HG02973 (cell line): Measurements from ENCODE around the gene CDC45.

ENCODE experiments used
- ATAC-seq: cut with Tn5 transposase; IDR thresholded peaks from one replicate; pipeline ENCODE4 v1.9.1; 2021; ENCODE audit warnings: moderate library complexity; ENCODE audit not compliant: unreplicated experiment

The CDC45 gene

DNA sequence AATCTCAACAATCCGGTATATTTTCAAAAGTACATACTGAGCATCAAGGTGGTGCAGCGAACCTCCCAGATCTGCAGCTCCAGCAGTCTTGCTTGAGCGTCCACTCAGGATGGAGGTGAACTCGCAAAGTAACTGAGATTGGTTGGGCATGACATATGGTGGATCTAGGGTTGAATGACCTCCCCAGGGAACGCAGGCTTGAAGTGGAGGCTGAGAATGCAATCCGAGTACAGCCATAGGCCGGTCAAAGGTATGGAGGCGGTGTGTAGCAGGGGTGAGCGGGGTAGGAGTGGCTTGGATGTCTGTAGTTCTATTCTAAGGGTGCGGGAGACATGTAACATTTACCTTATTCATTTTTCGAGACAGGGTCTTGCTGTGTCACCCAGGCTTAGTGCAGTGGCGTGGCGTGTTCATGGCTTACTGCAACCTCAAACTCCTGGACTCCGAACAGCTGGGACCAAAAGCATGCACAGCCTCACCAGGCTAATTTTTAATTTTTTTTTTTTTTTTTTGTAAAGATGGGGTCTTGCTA is 31.6 kb upstream of the CDC45 start:
- ATAC-seq: no peak

DNA sequence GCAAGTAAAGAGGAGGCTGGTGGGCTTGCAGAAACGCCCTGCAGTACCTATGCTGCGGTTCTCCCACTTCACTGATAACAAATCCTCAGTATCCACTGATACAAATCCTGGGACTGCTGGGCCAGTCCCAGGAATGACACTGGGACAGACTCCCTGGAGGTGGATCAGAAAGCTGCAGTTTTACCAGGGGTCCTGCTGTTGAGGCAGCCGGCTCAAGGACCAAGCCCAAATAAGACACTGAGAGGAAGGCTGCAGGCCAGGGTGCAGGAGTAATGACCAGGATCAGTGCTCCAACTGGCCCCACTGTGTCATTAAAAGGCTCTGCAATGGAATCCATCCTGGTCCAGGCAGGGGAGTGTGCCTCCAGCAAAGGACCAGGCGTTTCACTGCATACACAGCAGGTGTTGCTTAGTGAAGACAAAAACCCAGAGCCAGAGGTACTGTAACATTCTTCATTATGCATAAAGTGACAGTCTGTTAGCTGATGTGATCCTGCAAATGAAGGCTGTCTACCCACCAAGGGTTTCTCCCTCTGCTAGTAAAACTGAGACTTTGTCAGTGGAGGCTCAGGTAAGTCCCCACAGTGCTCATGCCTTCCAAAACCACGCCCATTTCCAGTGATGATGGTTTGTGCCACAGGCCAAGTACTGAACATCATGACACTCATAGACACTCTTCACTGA is 30.8 kb upstream of the CDC45 start:
- no peak for ATAC-seq

DNA sequence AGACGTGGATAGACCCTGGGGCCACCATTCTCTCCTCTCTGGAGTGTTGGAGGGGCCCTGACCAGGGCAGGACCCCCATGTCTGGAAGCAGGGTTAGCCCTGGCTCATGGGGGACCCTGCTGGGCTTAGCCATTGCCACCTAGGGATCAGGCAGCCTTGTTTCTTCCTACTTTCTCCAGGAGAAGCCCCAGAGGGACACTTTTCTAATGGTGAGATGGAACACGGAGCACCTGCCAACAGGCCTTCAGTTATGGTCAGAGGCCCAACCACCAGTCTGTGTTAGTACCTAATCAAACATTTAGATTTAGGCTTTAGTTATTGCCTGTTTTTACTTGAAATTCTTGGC is 30.3 kb upstream of the CDC45 start:
- ATAC-seq: no peak

DNA sequence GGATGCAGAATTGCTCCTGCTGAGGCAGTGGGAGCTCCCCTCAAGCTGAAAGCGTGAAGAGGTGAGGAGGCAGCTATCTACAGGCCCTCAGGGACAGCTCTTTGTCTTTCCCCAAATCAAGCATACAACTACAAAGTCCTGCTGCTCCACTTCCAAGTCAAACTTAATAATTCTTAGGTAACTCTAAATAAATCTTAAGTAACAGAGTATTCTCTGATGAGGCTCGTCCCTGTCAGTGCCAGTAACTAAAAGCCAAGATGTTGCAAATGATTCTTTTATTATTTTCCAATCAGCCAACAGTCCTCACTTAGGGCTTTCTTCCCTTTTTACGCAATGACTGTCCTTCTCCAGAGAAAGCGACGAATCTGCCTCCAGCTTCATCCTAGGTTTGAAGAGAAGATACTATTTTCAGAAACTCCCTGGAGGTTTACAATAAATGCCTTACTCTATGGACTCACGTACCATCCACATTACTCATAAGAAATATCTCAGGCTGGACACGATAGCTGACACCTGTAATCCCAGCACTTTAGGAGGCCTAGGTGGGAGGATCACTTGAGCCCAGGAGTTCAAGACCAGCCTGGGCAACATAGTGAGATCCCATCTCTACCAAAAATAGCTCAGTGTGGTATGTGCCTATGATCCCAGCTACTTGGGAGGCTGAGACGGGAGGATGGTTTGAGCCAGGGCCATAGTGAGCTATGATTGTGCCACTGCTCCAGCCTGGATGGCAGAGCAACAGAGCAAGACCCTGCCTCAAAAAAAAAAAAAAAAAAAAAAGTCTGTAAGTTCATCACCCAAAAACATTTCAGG is 29.2 kb upstream of the CDC45 start:
- no peak for ATAC-seq

DNA sequence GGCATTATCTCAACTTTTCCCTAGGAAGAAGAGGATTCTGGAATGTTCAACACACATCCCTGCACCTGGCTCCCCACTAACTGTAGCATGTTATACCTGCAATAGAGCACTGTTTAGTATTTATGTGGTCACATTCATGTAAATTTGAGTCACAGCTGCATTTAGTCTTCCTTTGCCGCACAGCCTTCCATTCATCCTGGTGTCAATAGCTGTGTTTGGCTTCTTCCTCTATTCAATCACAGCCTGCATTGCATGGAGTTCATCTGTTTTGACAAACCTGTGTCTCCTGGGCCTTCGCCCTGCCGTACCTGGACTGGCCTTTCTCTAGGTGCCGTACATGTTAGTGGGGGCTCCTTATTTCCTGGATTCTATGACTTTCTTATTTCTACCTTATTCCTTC is 28.1 kb upstream of the CDC45 start:
- no peak for ATAC-seq

DNA sequence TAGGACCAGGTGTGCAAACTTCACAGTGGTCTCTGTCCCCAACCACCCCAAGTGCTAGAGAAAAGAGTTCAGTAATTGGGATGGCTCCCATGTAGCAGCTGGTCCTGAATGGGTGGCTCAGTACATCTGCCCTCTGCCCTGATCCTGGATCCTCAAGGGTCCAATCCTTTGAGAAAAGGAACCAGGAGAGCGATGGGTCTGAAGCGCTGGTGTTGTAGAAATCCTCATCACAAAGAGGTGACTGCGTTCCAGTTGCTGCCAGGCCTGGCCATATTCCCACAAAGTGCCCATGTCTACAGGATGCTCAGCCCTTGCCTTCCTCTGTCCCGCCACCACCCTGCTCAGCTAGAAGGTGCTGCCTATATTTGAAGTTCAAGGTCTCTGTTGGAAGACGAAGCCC is 26.0 kb upstream of the CDC45 start:
- no peak for ATAC-seq

DNA sequence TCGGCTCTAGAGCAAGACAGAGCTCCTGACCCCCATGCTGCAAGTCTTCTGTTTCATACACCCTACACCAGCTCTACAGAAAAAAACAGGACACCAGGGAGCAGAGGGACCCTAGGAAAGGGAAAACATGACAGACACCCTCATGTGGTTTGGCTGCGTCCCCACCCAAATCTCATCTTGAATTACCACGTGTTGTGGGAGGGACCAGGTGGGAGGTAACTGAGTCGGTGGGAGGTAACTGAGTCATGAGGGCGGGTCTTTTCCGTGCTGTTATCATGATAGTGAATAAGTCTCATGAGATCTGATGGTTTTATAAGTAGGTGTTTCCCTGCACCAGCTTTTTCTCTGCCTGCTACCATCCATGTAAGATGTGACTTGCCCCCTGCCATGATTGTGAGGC is 25.6 kb upstream of the CDC45 start:
- no peak for ATAC-seq

DNA sequence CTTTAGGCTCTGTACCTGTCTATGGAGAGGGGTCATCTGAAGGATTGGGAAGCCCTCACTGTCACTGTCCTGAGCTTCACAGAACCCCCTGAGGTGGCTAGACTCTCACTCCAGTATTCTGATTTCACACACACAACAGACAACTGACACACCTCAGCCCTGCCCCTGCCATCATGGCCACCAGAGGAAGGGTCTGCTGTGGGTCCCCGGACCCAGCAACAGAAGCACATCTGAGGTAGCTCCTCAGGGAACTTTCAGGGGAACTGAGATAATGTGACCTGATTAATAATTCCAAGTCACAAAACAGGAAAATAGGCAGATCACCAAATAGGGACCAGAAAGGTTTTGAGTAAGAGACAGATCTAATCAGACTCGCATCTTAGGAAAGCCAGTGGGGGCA is 24.7 kb upstream of the CDC45 start:
- ATAC-seq: no peak

DNA sequence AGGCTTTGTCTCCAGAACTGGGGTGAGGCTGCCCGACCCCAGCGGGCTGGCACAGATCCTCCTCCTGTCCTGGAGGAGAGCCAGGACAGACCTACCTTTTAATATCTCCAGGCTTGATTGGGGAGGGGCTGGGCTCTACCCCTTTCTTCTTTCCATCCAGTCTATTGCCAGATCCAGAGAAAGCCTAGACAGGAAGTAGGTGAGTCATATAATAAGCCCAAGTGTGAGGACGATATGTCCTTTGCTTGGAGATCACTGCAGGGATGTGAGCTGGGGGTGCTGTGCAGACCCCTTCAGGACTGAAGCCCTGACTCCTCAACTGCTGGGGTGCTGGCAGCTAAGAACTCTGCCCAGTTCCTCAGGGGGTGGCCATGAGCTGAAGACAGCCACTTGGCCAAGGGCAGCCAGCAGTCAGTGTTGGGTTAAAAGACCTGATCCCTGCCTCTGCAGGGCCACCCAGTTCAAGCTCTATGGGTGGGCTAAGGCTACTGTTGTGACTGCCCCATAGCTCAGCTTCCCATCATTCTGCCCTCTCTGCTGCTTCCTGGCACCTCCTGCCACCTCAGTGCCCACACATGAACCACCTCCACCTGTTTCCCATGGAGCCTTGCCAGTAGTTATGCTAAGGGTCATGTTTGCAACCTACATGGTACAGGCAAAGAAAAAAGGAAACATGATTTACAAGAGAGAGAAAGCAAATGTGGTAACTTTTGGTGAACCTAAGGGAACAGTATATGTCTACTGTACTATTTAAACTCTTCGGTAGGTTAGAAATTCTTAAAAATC is 23.9 kb upstream of the CDC45 start:
- no peak for ATAC-seq

DNA sequence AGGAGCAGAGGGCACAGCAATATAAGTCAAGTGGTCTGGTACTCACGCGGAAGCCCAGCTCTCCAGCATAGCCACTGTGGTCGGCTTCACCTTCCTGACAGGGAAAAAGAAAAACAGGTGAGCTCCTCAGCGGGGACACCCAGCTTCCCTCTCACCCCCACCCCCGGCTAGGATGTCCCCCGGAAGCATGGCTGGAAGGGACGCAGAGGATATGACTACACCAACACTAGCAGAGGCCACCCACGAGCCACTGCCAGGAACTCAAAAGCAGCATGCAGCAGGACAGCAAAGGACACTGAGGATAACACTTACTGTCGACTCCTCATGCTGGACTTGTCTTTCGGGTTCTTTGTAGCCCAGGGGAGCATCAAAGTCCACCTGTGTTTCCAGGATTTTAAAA is 23.2 kb upstream of the CDC45 start:
- ATAC-seq: no peak

DNA sequence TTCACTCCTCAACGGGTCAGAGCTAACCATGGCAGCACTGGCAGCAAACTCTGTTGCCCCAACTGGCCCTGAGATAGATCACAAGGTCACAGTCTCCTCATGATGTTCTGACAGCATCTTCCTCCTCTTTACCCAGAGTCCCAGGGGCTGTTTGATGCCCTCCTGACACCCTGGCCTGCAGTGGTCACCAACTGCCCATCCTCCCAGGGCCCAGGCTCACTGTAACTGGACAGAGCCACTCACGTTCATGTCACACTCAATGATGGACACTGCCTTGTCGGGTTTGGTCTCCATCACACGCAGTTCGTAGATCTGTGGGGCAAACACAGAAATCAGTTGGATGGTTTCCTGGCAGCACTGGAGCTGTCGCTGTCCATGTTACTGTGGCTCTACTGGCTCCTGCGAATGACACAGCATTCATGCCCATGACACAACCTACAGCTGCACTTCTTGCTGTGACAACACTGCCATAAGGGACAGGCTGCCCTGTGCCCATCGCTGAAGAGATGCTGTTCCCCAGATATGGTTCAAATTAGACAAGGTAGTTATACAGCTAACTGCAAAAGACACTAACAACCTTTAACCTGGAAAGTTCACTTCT is 21.8 kb upstream of the CDC45 start:
- ATAC-seq: no peak

DNA sequence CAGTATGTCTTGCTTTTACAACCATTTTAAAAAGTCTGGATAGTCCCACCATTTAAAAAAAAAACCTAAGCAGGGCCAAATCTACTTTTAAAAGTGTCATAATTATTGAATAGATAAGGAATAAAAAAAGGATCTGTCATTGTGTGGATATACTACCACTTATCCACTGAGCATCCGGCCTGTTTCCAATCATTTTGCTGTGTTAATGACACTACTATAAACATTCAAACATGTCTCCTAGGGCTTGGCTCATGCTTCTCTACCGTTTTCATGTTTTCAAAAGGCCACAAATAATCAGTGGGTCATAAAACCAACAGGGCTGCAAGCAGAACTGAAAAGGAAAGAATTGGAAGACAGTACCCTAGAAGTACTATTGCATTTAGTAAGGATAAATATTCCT is 19.7 kb upstream of the CDC45 start:
- no peak for ATAC-seq

DNA sequence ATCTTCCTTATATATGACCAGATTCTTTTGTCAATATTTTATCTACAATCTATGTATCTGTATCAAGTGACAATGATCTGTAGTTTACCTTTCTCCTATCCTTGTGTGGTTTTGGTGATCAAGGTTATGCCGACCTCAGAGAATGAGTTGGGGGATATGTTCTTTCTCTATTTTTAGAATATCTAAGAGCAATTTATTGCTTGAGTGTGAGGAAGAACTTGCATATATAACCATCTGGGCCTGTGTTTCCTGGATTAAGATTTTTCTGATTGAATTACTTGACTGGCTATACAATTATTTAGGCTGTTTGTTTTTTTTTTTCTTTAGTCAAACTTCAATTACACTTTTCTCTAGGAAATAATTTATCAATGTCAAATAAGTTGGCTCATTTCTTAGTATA is 18.2 kb upstream of the CDC45 start:
- ATAC-seq: no peak

DNA sequence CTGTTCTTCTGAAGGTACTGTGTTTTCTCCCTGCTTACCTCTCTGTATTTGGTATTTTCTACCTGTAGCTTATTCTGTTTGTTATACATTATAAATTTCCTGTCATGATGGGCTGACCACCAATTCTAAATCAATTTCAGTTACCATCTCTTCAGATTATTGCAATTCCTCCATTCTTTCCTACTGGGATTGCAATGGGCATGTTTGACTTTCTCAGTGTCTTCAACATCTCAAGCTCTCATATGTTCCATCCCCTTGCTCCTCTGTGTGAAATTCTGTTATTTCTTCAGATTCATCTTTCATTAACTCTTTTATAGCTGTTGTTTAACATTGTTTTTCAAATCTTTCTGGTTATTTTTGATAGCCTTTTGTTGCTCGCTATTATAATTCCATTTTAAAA is 16.7 kb upstream of the CDC45 start:
- ATAC-seq: no peak

DNA sequence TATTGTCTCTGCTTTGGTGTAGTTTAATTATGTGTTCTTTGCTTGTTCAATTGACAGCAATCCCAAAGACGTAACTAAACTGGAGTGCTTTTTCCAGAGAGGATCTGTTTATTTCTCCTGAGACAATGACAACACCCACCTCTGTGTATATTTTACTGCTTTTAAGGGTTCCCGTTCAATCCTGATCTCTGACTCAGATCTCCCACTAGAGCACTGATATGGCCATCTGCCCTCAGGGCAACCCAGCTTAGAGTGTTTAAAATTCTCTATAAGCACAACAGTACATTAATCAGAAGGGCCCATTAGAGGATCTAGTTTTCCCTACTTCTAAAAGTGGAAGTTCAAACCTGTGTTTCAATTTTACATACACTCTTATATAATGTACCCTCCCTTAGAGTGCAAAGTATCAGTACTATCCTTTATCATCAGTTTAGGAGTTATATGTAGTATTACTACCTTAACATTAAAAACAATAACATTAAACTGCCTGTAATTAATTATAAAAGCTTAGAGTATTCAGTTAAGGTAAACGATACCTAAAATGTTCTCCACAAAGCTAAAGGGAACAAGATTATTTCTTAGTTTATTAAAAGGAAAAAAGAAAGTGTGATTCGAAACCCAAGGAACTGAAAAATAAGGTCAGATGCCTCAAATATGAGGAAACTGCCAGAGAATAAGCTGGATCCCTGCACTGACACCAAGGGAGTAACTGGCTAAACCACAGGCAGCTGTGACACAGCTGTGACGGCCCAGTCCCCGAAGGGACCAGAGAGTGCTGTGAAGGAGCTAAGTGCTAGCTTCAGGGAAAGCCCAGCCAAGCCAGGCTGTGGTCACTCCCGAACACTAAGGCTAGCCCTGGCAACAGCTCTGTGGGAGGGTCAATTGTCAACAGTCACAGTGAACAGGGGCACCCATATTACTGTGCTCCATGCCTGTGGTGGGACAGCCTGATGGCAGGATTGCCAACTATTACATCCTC is 15.9 kb upstream of the CDC45 start:
- ATAC-seq: no peak

DNA sequence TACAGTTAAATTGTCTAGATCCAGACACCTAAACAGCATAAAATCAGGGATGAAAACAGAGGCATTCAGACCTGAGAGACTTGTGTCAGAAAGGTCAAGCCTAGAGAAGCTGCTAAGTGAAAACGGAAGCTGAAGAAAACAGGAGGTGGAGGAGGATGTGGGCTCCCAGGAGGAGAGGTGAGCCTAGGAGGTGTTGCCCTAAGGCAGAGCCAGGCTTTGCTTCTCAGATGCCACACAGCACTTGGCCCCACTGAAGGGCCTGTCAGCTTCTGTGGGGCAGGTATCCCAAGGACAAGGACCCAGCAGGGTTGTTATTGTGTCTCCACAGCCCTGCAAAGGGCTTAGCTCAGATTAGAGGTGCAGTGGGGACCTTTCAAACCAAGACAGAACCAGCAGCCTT is 15.2 kb upstream of the CDC45 start:
- ATAC-seq: no peak

DNA sequence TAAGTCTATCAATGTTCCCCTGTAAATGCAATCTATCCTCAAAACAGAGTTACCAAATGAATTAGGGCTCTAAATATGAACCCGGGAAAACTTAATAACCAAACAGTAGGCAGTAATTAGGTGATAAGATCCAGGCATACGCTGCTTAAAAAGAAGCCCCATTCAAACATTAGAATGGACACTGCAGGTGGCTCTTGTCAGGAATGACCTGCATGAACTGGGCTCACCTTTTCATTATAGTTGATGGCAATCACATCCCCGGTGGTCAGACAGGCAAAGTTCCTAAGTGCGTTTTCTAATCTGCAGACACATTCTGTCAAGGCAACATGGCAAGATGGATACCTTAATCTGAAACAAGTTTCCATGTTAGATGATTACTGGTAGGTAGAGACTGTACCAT is 14.7 kb upstream of the CDC45 start:
- no peak for ATAC-seq

DNA sequence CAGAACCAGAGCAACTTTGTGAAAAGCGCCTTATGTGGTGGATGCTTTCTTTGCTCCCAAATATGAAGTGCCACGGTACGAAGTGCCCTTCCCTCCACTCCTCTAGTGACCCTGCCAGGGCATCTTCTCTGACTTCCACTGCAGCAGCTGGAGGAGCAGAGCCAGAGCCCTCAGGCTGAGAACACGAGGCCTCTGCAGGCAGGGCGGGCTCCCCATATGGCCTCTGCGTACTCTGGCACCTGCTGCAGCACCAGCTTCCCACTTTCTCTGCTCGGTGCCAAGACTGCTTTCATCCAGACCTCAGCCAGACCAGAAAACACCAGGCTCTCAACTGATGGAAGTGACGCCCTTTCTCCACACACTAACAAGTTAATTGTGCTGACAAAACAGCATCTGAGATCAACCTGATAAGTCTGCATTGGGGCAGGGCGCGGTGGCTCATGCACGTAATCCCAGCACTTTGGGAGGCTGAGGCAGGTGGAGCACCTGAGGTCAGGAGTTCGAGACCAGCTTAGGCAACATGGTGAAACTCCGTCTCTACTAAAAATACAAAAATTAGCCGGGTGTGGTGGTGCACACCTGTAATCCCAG is 13.5 kb upstream of the CDC45 start:
- no peak for ATAC-seq

DNA sequence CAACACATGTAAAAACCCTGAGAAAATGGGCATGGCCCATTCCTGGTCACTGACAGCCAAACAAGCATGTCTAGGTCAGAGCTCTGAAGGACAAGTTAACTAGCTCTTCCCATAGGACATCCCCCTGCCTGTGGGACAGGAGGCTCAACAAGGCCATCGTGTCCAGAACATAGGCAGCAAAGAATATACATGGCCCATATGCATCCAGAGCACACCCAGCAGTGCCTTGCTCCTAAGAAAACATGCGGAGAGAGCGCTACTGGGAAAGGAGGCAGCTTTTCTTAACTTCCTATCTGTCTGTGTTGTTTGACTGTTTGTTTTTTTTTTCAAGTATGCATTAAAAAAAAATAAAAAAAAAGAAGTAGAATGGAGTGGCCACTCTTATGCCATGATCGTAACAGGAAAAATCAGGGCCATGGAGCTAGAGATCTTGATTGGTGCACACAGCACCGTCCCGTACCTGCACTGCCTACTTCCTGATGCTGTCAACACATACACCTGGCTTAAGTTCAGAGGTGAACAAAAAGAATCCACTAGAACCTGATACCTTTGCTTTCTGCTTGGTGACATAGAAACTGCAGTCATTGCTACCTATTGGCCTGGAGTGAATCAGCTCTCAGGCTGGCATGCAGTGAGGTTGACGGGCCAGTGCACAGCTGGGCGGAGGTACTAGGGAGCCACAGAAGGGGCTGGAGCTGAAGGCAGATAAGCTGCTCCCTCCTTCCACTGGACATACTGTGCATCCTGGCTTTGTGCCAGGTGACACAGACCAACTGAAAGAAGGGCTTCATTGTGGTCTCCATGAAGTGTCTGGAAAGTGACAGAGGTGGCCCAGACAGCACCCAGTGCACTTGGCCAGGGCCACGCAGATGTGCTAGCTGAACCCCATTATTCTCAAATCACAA is 12.6 kb upstream of the CDC45 start:
- no peak for ATAC-seq
